Endodermal cell (in vitro differentiated cells): ENCODE measurements around the gene PPP1R10. TPM values are rescaled to one million over a fixed set of nuclear protein-coding genes. Genes with fewer than 3 reads are reported as not detected.
A peak's percentile ranks its signal among the peaks of the same experiment; 100 is the strongest.

ENCODE experiments used
- DNase-seq: peaks from one replicate; pipeline ENCODE4 v3.0.0-alpha.2; 2017
- H3K27ac ChIP-seq: 2 replicates; pipeline ENCODE4 v1.5.1; 2013; ENCODE audit warnings: mild to moderate bottlenecking, low read depth, low read length, moderate library complexity
- H3K27me3 ChIP-seq: 2 replicates; pipeline ENCODE4 v1.6.1; 2013; ENCODE audit warnings: mild to moderate bottlenecking, low read length, moderate library complexity; ENCODE audit not compliant: insufficient read depth, control insufficient read depth, poor library complexity, severe bottlenecking
- H3K36me3 ChIP-seq: 2 replicates; pipeline ENCODE4 v1.7.0; 2013; ENCODE audit warnings: mild to moderate bottlenecking, low read length, moderate library complexity; ENCODE audit not compliant: control insufficient read depth, insufficient read depth
- H3K4me1 ChIP-seq: one replicate; pipeline ENCODE4 v1.7.0; 2013; ENCODE audit warnings: low read length; ENCODE audit not compliant: control insufficient read depth, insufficient read depth
- H3K4me3 ChIP-seq: 2 replicates; pipeline ENCODE4 v1.5.1; 2013; ENCODE audit warnings: mild to moderate bottlenecking, low read length, moderate library complexity
- H3K9ac ChIP-seq: 2 replicates; pipeline ENCODE4 v1.6.1; 2013; ENCODE audit warnings: mild to moderate bottlenecking, low read length, moderate library complexity; ENCODE audit not compliant: poor library complexity, severe bottlenecking; ENCODE audit errors: extremely low read depth
- H3K9me3 ChIP-seq: 2 replicates; pipeline ENCODE4 v1.6.1; 2013; ENCODE audit warnings: mild to moderate bottlenecking, low read length, moderate library complexity; ENCODE audit not compliant: control insufficient read depth
- H3K27ac Mint-ChIP-seq: 2 replicates; pipeline ENCODE4 v1.8.0; 2020; ENCODE audit warnings: mixed read lengths
- H3K27me3 Mint-ChIP-seq: 2 replicates; pipeline ENCODE4 v1.8.0; 2021; ENCODE audit warnings: mild to moderate bottlenecking, mixed read lengths; ENCODE audit not compliant: insufficient read depth
- H3K36me3 Mint-ChIP-seq: 2 replicates; pipeline ENCODE4 v1.8.0; 2020; ENCODE audit warnings: low read depth, mixed read lengths
- H3K4me1 Mint-ChIP-seq: 2 replicates; pipeline ENCODE4 v1.8.0; 2020; ENCODE audit warnings: mixed read lengths
- H3K4me3 Mint-ChIP-seq: 2 replicates; pipeline ENCODE4 v1.8.0; 2020; ENCODE audit warnings: mild to moderate bottlenecking, moderate library complexity, mixed read lengths
- H3K9me3 Mint-ChIP-seq: 2 replicates; pipeline ENCODE4 v1.8.0; 2020; ENCODE audit warnings: mild to moderate bottlenecking, mixed read lengths
- WGBS, 2 experiments: methylation state at CpG; one replicate each; pipeline versions ENCODE4 v1.1.5 to v1.1.7; 2013; ENCODE audit warnings: missing lambda C conversion rate in 2 of 2, mixed read lengths in 1 of 2; ENCODE audit not compliant: insufficient coverage in 1 of 2, insufficient read length in 1 of 2; 5-methylcytosine and 5-hydroxymethylcytosine counted together
- total RNA-seq, 2 donors: library from RNA; stranded (reverse); fragmentation: NEBNext Ultra II Directional in 1 of 2; extraction: Animal tissue kit (Norgen Biotek cat#: 25700) in 1 of 2; gene quantifications; 2 replicates in 1 of 2; 3 replicates in 1 of 2; pipeline ENCODE4 v1.2.1, GENCODE V29; 2021
- TF ChIP-seq, protein P1 (sequence below): fragments of 200-600 bp; sonication (generic); conservative IDR thresholded peaks from 2 replicates; pipeline ENCODE4 v1.5.0; 2021; ENCODE audit warnings: antibody characterized with exemption, mild to moderate bottlenecking

Gene PPP1R10
- total RNA-seq, 2 donors from 2014 or later: 122 to 126 TPM

DNA sequence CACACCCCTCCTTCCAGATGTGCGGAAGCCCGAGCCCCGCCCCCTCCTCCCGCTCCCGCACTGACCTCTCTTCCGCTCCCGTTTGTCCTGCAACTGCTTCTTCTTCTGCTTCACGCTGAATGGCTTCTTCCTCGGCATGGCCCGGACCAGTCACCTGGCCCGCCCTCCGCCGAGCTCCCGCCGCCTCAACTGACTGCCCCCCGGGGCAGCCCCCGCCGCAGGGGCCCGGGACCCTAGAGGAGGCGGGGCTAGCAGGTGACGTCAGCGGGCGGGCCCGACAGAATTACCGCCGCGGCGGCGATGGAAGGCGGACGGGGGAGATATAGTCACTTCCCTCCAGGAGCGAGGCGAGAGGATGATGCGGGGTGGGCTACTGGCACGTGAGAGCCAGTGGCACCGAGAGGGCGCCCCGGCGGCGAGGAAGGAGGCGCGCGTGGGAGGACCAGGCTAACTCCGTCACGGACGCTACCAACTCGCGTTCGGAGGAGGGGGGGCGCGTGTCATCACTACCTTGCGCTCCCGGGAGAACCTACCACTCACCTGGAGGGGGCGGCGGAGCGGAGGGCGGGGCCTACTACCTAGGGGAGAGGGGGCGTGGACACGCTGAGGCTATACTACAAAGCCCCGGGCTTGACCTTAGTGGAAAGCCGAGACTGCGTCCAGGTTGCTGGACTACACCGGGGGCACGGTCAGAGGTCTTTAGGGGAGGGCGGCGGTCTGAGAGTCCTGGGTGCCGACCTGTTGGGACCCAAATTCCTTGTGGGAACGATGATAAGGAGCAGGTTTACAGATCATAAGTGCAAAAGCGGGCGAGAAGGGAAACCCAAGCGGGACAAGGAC, 60.8 kb downstream of the PPP1R10 start, which contains the start of gene GNL1:
GNL1 (minus strand) TSS at position 424 of the 840 bp plus-strand sequence; CDS start at position 138, 286 bp downstream.
- peak within 1 kb of the TSS; percentile 89 for H3K4me3 Mint-ChIP-seq
- TF ChIP-seq, protein P1, sequence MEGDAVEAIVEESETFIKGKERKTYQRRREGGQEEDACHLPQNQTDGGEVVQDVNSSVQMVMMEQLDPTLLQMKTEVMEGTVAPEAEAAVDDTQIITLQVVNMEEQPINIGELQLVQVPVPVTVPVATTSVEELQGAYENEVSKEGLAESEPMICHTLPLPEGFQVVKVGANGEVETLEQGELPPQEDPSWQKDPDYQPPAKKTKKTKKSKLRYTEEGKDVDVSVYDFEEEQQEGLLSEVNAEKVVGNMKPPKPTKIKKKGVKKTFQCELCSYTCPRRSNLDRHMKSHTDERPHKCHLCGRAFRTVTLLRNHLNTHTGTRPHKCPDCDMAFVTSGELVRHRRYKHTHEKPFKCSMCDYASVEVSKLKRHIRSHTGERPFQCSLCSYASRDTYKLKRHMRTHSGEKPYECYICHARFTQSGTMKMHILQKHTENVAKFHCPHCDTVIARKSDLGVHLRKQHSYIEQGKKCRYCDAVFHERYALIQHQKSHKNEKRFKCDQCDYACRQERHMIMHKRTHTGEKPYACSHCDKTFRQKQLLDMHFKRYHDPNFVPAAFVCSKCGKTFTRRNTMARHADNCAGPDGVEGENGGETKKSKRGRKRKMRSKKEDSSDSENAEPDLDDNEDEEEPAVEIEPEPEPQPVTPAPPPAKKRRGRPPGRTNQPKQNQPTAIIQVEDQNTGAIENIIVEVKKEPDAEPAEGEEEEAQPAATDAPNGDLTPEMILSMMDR: no peak
- H3K27me3 ChIP-seq: no peaks in the 10 kb centered on the region
- H3K27ac Mint-ChIP-seq: peak within 1 kb of the TSS; percentile 98
- H3K27me3 Mint-ChIP-seq: no peaks in the 10 kb centered on the region
- peaks cover 44% of the 10 kb centered on the region for H3K36me3 Mint-ChIP-seq
- H3K4me1 ChIP-seq: no peaks in the 10 kb centered on the region
- no peaks in the 10 kb centered on the region for H3K9me3 Mint-ChIP-seq
- H3K9ac ChIP-seq: peak within 1 kb of the TSS; percentile 73
- no peaks in the 10 kb centered on the region for H3K9me3 ChIP-seq
- peaks cover 18% of the 10 kb centered on the region for H3K4me1 Mint-ChIP-seq
- whole genome bisulfite sequencing, 2 experiments: 0% methylated on average over 9 to 71 of the region's 71 CpGs
- H3K4me3 ChIP-seq: peak within 1 kb of the TSS; percentile 89
- peak; percentile 99 for DNase-seq
- peaks cover 43% of the 10 kb centered on the region for H3K36me3 ChIP-seq
- peak within 1 kb of the TSS; percentile 97 for H3K27ac ChIP-seq

DNA sequence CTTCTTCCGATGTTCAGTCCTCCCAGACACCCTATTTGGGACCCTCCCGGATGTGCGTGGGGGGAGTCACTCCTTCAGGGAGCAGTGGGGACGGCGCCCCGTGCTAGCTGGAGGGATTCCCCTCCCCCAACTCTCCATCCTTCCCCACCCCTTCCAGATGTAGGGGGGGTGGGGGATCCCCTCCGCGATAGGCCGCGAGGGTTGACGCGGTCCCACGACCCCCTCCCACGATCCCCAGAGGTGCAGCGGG, 61.3 kb downstream of the PPP1R10 start:
- Histone ChIP-seq H3K27me3 (no peaks in the 10 kb centered on the region), H3K4me3 (peak overlapping the region; percentile 89), H3K27ac (peak overlapping the region; percentile 97), H3K9me3 (no peaks in the 10 kb centered on the region), H3K9ac (peak overlapping the region; percentile 73), H3K4me1 (no peaks in the 10 kb centered on the region), H3K36me3 (peaks cover 43% of the 10 kb centered on the region)
- peak overlapping the region; percentile 98 for H3K27ac Mint-ChIP-seq
- WGBS, 2 experiments: 0% methylated on average over 10 of the region's 15 CpGs; no CpG with 5 or more reads in 1 of the 2 experiments
- H3K4me1 Mint-ChIP-seq: peaks cover 18% of the 10 kb centered on the region
- no peaks in the 10 kb centered on the region for H3K9me3 Mint-ChIP-seq
- TF ChIP-seq, protein P1: no peak
- H3K27me3 Mint-ChIP-seq: no peaks in the 10 kb centered on the region
- peaks cover 46% of the 10 kb centered on the region for H3K36me3 Mint-ChIP-seq
- DNase-seq: no peak
- H3K4me3 Mint-ChIP-seq: peak overlapping the region; percentile 89

DNA sequence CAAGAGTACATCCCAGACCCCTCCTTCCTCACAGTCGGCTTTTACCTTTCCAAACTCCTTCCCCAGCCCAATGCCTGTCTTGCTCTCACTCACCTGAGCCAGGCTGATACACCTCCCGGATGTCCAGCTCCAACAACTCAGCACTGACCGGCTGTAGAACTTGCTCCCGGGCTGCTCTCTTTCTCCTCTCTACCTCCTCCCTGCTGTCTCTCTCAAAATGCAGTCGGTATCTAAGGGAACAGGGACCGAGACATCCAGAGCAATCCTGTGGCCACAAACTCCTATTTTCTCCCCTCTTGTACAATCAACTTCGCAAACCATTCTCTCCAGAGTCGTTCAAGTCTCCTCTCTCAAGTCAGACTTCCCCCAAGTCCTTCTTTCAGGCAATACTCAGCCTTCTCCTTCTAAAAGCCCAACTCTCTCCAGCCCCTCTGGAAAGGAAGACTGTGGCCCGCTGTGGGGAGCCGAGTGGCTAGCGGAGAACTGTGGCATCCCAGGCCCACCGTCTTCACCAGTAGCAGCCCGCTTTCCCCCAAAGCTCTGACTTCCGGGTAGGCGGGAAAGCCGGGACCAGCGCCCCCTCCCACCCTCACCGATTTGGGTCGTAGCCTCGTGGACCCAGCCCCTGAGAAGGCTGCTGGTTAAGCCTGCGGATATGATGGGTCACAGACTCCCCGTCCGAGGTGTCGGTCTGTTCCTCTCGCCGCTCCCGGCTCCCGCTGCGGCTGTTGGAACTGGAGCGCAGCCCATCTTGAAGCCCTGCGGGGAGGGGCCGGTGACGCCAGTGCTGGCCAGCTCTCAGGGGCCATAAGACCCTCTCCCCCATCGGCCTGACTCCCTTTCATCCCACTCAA, 61.9 kb downstream of the PPP1R10 start:
- peak; percentile 86 for DNase-seq
- WGBS, 2 experiments: 12 to 30% methylated on average over 12 to 34 of the region's 34 CpGs
- Mint-ChIP-seq H3K4me3 (peak overlapping the region; percentile 89), H3K36me3 (peaks cover 49% of the 10 kb centered on the region), H3K9me3 (no peaks in the 10 kb centered on the region), H3K27ac (peak overlapping the region; percentile 98), H3K4me1 (peaks cover 18% of the 10 kb centered on the region), H3K27me3 (no peaks in the 10 kb centered on the region)
- peaks cover 48% of the 10 kb centered on the region for H3K36me3 ChIP-seq
- peak overlapping the region; percentile 73 for H3K9ac ChIP-seq
- TF ChIP-seq, protein P1: peak; percentile 18
- H3K4me3 ChIP-seq: peak overlapping the region; percentile 89
- H3K27me3 ChIP-seq: no peaks in the 10 kb centered on the region
- no peaks in the 10 kb centered on the region for H3K4me1 ChIP-seq
- peak overlapping the region; percentile 97 for H3K27ac ChIP-seq
- no peaks in the 10 kb centered on the region for H3K9me3 ChIP-seq
